Stimulated activated CD8-positive, alpha-beta memory T cell treated with anti-CD3 and anti-CD28 coated beads, Interleukin-7, amount 100 ng/mL, for 48 hours (primary cell): ENCODE results near the gene MAGOH.

ENCODE experiments used
- DNase-seq, 2 donors: peaks; one replicate each; pipeline ENCODE4 v3.0.0-alpha.2; 2020; ENCODE audit warnings: low read depth in 1 of 2; ENCODE audit errors: extremely low read depth in 1 of 2

MAGOH gene

GRCh38 chr1:53271446-53272090, 33.2 kb upstream of the MAGOH start:
- no peak for DNase-seq

DNA sequence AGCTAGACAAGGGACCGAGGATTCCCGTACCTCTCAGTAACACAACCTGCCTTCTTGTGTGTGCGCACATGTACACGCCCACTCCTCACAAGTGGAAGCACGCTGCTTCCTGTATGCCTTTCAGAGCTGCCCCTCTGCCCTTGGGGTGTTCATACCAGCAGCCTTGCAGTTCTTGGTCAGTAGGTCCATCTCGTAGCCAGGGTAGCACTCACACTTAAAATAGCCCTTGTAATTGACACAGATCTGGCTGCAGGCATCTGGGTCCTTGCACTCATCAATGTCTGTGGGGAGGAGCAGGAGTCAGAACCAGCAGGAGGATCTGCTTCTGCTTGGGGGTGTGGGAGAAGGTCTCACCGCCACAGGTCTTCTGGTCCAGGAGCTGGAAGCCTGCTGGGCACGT, 32.6 kb upstream of the MAGOH start:
- DNase-seq, result no peak

DNA sequence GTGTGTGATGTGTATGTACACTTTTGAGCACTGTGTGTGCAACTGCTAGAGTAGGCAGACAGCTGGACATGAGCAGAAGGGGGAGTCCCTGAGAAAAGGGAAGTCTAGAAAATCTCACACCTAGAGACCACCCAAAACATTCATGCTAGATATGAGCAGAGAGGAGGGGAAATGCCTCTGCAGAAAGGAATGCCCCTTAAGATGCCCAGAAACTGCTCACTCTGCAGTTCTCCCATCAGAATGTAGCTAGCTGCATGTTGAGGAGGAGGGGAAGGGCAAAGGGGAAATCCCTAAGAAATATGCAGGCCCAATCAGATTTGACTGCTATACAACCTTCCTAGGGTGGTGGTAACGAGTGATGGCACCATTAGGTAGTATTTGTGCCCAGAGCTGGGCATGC, 31.8 kb upstream of the MAGOH start:
- no peak for DNase-seq

DNA sequence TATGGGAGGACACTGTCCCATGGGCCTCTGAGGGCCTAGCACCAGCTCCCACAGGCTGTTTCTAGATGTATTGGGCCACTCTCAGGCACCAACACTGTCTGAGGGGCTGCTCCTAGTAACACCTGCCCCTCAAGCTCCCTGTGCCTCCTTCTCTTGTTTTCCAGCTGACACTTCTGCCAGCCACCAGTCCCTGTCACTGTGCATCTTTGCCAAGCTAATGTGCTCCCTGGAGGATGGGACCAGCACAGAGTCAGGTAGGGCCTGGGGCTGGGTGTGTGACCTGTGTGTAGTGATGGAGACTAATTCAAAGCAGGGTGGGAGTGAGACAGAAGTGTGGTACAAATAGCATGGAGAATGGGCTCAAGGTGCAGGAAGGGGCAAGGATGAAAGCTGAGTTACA, 29.4 kb upstream of the MAGOH start:
- no peak for DNase-seq

DNA sequence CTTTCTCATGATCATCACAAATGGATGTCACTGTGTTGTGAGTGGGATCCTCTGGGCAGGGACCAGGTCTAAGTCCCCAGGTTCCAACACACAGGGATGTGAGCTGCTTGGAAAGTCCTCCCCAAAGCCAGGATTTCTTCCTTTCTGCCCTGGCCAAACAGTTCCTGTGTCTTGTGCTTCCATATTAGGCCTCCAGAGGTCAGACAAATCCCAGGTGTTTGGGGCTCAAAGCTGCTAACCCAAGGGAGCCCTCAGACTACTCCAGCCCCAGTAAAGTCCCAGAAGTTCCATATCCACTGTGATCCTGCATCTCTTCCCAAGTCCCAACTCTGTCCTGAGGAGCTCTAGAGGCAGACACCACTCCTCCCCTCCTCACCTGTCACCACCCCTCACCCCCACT, 27.7 kb upstream of the MAGOH start:
- DNase-seq, result no peak

- no peak for DNase-seq
Observed at GRCh38 chr1:53265581-53265980, 27.3 kb upstream of the MAGOH start.

- no peak for DNase-seq
Observed at GRCh38 chr1:53264048-53264447, 25.7 kb upstream of the MAGOH start.

GRCh38 chr1:53262000-53262399, 23.7 kb upstream of the MAGOH start:
- no peak for DNase-seq

- DNase-seq, result no peak
Observed at GRCh38 chr1:53260631-53261247, 22.4 kb upstream of the MAGOH start.

- DNase-seq, result no peak
Observed at GRCh38 chr1:53259932-53260331, 21.6 kb upstream of the MAGOH start.

- no peak for DNase-seq
Observed at GRCh38 chr1:53258216-53258615, 19.9 kb upstream of the MAGOH start.

DNA sequence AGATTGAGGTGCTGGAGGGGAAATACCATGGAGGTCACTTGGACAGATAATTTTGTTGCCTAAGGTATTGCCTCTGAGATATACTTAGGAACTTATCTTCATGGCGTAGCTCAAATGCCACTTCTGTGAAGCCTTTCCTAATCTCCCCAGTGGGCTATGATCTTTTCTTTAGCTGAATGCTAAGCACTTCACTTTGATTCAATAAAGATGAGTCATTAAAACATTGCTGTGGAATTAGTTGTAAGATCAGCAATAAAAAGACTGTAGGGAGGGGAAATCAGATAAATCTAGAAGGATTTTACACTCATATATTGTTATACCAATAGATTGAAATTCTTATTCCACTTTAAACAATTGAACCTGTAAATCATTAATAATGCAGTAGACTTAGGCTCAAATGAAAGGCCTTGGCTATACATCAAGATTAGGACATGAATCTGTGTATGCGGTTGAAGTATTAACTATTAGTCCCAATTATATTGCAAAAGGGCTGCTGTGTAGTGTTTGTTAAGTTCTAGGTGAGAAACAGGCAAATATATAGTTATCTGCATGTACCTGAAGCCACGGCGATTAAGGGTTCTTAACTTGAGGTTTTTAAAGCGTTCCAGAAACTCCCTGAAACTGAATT, 19.2 kb upstream of the MAGOH start:
- DNase-seq, result no peak

GRCh38 chr1:53256511-53257453, 18.5 kb upstream of the MAGOH start:
- no peak for DNase-seq

- no peak for DNase-seq
Observed at GRCh38 chr1:53255031-53255430, 16.7 kb upstream of the MAGOH start.

DNA sequence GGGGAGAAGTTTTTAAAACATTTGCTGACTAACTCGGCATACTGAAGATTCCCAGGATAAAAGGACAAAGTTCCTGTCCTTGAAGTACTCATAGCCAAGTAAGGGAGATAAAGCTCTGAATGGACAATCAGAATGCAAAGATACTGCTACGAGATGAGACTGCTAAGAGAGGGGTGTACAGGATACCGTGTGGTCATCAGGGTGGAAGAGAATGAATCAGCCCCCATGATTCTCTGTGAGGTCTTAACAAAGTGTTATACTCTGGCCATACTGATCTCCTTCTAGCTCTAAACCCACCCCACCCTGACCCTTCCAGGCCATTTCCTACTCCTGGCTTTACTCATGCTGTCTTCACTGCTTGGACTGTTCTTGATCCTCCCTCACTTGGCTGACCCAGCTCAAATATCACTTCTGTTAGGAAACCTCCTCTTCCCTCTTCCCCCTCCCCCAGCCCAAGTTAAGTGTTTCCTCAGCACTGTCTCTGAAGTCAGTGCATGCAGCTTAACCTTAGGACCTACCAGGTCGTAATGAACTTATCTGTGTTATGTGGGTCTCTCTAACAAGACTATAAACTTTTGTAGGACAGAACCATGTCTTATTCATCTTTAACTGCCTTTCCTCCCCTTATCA, 15.8 kb upstream of the MAGOH start:
- DNase-seq, result no peak

DNA sequence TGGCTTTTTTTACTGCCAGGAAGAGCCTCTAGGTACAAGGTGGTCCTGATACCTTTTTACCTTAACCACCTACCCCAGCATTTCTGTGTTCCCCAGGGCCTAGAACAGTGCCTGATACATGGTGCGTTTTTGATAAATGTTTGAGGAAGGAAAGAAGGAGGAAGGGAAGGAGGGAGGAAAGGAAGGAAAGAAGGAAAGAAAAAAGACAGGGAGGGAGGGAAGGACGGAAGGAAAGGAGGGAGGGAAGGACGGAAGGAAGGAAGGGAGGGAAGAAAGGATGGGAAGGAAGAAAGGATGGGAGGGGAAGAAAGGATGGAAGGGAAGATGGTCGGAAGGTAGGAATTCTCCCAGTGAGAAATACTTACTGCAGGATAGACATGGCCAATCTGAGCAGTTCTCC, 12.0 kb upstream of the MAGOH start:
- no peak for DNase-seq

- DNase-seq, result no peak
Observed at GRCh38 chr1:53249706-53250105, 11.4 kb upstream of the MAGOH start.

DNA sequence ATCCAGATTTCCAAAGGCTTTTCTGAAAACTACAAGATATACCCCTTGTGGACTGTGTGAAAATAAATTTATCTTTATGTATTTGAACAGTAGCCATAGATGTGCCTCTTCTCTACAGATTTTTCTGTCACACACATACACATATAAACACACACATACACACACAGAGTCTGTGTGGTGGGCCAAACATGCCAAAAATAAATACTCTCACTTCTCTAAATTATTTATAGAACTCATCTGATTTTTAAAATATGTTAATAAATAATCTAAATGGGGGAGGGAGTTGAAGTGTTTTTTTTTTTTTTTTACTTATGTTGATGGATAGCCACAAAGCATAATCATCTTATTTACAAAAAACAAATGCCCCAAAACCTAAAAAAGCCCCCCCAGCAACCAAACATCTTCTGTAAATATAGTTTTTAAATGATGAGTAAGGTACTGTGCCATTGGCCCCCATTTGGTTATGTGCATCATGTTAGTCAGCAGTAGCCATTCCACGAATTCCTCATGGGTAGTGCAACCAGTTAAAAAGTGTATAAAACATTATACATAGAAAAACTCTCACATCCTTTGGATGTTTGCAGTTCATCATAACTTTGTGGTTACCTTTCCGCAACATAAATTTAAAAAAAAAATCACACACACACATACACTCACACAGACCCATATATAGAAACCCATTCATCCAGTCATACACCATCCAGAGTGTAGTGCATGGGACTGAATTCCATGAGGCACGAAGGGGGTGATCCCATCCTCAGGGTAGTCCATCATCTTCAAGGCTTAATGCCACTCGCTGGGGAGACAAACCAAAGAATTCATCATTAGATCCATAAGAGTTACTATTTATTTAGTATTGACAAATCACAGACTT, 8.2 kb upstream of the MAGOH start:
- DNase-seq, result no peak

GRCh38 chr1:53244141-53244540, 5.8 kb upstream of the MAGOH start:
- no peak for DNase-seq

GRCh38 chr1:53242381-53242780, 4.1 kb upstream of the MAGOH start:
- no peak for DNase-seq
